ENCODE results near the gene KSR2.
A peak's percentile ranks its signal among the peaks of the same experiment; 100 is the strongest.
"Not testable (repeated sequence)": the region's sequence is repeated elsewhere in the genome, so short reads cannot be mapped to it uniquely, and the experiment has no call there.

KSR2 gene

GRCh38 chr12:117968826-117969659, at the start of gene KSR2:
Gene KSR2 (minus strand): TSS chr12:117968990. CDS start chr12:117968255, 735 bp downstream.
- DNase-seq = peak; percentile 94

GRCh38 chr12:118017926-118018325, 49.1 kb upstream of the KSR2 start:
- no peak for DNase-seq

GRCh38 chr12:118016424-118017264, 47.9 kb upstream of the KSR2 start, which contains the start of gene RFC5:
Gene RFC5 (plus strand): TSS chr12:118016703. CDS start chr12:118016828, 125 bp downstream.
- DNase-seq = peak; percentile 98

- DNase-seq = no peak
Observed at GRCh38 chr12:118015944-118016343, 47.2 kb upstream of the KSR2 start.

GRCh38 chr12:118015306-118015705, 46.5 kb upstream of the KSR2 start:
- no peak for DNase-seq

- no peak for DNase-seq
Observed at GRCh38 chr12:118013283-118013682, 44.5 kb upstream of the KSR2 start.

- DNase-seq = no peak
Observed at GRCh38 chr12:118011961-118012360, 43.2 kb upstream of the KSR2 start.

GRCh38 chr12:118011377-118011776, 42.6 kb upstream of the KSR2 start:
- no peak for DNase-seq

GRCh38 chr12:118010903-118011302, 42.1 kb upstream of the KSR2 start:
- DNase-seq = no peak

- not testable (repeated sequence) for DNase-seq
Observed at GRCh38 chr12:117999806-118000205, 31.0 kb upstream of the KSR2 start.

GRCh38 chr12:117998719-117999118, 29.9 kb upstream of the KSR2 start:
- no peak for DNase-seq

- DNase-seq = no peak
Observed at GRCh38 chr12:117994551-117995438, 26.0 kb upstream of the KSR2 start.

- DNase-seq = no peak
Observed at GRCh38 chr12:117986705-117987469, 18.1 kb upstream of the KSR2 start.

GRCh38 chr12:117985182-117985581, 16.4 kb upstream of the KSR2 start:
- no peak for DNase-seq

GRCh38 chr12:117981267-117981666, 12.5 kb upstream of the KSR2 start:
- no peak for DNase-seq

- DNase-seq = no peak
Observed at GRCh38 chr12:117980616-117981015, 11.8 kb upstream of the KSR2 start.

GRCh38 chr12:117977373-117977772, 8.6 kb upstream of the KSR2 start:
- DNase-seq = no peak

GRCh38 chr12:117975006-117975405, 6.2 kb upstream of the KSR2 start:
- no peak for DNase-seq

- no peak for DNase-seq
Observed at GRCh38 chr12:117972301-117972700, 3.5 kb upstream of the KSR2 start.

GRCh38 chr12:117970334-117970733, 1.5 kb upstream of the KSR2 start:
- DNase-seq = no peak

- no peak for DNase-seq
Observed at GRCh38 chr12:117968151-117968789, 520 bp downstream of the KSR2 start.
